Midbrain (tissue), 1 donor: Measurements from ENCODE around the gene PTPN20.
A peak's percentile ranks its signal among the peaks of the same experiment; 100 is the strongest.

ENCODE experiments used
- DNase-seq: peaks from one replicate; lab custom pipeline; 2025; lab: John Stamatoyannopoulos, UW

PTPN20 gene

GRCh38 chr10:47022311-47023131 is 111.3 kb downstream of the PTPN20 start:
- no peak for DNase-seq

- no peak for DNase-seq
Observed at GRCh38 chr10:47023237-47024045, 112.2 kb downstream of the PTPN20 start.

GRCh38 chr10:47024046-47024322 is 112.8 kb downstream of the PTPN20 start:
- DNase-seq, result no peak

- DNase-seq, result peak; percentile 65
Observed at GRCh38 chr10:47024399-47025252, 113.4 kb downstream of the PTPN20 start.

DNA sequence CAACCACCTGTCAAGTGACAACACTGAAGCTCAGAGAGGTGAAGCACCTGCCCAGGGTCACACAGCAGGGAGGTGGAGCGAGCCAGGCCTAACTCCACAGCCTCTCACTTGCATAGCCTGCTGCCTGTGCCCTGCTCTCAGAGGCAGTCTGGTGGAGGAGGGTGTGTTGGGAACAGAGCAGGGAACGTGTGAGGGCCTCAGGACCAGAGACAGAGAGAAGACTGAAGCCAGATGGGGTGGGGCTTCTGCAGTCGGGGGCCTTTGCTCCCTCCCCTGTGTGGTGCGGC is 114.0 kb downstream of the PTPN20 start:
- no peak for DNase-seq

DNA sequence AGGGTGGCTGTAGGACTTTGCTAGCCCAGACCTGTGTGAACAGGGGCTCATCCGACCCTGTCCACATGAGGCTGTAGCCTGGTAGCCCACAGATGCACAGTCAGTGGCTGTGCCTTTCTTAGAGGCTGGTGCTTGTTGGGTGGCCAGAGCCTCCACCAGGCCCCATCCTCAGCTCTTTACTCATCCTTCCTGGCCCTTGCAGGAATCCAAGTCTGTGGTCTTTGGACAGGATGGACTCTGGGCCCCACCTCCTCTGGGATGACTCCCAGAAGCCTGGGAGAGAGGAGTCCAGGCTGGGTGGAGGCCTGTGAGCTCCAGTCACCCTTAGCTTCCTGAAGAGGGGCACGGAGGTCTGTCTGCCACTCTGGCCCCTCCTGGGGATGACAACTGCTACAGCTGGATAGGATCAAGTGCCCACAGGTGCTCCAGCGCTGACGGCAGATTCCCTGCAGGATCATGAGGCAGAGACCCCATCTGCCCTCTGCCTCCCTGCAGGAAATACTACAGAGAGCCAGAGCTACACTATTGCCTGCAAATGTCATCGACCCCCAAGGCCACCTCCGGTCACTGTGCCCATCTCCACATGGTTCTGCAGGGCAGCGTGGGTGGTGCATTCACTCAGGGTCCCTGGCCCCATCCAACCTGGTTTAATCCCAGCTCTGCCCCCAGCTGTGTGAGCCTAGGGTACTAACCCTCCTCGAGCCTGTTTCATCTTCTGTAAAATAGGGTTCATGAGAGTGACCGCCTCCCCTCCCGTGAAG is 114.5 kb downstream of the PTPN20 start:
- DNase-seq, result no peak

- no peak for DNase-seq
Observed at GRCh38 chr10:47026301-47027107, 115.3 kb downstream of the PTPN20 start.

DNA sequence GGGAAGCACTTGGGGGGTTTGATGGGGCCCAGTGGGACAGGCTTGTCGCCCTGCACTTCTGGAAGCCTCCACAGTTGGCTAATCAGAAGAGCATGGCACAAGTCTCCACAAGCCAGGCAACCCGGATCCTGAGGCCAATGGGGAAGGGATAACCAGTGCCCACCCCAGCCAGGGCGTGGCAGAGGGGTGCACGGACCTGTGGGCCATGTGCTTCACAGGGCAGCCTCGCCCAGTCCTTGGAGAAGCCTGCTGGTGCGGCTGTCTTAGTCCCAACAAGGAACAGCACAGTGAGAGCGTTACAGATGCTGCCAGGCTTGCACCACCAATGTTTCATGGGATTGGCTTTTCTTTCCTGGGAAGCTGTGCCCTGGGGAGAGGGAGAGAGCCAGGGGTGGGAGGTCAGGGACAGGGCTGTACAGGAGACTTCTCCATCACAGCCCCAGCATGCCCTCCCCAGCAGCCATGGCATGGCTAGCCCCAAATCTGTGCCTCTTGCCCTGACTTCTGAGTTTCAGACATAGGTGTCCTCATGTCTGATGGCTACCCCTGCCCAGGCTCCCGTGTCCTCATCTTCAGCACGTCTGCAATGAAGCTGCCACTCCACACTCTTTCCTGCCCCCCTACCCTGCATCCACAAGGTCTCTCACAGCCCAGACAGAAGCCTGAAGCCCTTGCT is 116.0 kb downstream of the PTPN20 start:
- no peak for DNase-seq

GRCh38 chr10:47027784-47028260 is 116.6 kb downstream of the PTPN20 start:
- DNase-seq, result no peak

DNA sequence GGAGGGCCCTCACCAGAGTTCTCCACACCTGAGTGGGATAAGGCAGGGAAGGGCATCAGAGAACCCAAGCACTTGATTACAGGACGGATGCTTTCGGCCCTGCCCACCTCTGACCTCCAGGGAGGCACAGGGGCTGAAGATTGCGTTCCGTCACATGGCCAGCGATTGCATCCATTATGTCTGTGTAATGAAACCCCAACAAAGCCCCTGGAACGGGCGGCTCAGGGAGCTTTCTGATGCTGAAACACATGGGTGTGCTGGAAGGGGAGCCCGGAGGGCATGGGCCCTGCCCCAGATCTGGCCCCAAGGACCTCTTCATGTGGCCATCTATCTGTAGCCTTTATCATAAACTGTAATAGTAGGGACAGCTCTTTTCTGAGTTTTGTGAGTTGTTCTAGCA is 117.2 kb downstream of the PTPN20 start:
- no peak for DNase-seq

DNA sequence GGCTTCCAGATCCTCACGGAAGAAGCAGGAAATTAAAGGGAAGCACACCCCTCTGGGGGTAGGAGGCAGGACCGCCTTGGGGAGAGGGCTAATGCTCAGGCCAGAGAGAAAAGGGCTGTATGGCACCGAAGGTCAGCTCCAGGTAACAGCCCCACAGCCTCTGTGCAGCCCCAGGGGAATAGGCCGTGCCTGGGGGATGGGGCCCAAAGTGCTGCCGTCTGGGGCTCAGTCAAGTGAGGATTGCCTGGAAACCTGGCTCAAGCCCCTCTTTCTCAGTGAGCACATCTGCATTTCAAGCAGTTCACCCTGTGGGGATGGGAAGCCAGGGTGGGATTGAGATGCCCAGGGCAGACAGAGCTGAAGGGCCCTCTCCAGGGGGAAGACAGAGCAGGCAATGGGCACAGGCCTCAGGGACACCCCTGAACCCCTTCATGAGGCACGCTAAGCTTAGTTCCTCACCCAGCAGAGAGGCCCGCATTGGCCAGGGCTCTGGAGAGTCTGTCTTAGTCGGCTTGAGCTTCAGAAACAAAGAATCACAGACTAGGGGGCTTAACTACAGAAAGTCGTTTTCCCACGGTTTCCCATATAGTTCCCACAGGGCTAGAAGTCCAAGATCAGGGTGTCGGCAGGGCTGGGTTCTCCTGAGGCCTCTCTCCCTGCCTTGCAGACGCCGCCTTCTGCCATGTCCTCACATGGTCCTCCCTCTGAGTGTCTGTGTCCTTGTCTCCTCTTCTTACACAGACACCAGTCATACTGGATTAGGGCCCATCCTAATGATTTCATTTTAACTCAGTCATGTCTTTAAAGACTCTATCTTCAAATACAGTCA is 118.2 kb downstream of the PTPN20 start:
- no peak for DNase-seq

DNA sequence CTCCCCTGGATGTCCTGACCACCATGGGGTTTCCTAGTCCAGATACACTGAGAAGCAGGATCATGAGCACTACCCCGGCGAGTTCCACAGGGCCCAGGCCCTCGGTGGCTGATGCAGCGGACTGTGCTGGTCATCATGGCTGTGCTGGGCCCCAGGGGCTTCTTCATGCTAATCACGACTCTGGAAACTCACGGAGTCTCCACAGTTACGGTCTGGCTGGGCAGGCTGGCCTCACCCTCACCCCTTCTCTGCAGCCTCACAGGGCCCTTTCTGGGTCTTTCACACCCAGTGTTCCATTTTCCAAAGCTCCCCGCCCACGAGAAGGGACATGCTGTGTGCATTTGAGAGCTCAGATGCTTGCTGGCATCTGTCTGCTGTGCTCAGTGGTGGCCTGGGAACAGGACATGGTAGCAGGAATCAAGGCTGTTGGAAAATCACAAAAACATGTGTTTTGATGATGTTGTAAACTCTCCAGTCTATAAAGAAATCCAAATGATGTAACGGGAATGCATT is 119.0 kb downstream of the PTPN20 start:
- DNase-seq, result no peak

GRCh38 chr10:47031211-47031900 is 120.1 kb downstream of the PTPN20 start:
- DNase-seq, result no peak

DNA sequence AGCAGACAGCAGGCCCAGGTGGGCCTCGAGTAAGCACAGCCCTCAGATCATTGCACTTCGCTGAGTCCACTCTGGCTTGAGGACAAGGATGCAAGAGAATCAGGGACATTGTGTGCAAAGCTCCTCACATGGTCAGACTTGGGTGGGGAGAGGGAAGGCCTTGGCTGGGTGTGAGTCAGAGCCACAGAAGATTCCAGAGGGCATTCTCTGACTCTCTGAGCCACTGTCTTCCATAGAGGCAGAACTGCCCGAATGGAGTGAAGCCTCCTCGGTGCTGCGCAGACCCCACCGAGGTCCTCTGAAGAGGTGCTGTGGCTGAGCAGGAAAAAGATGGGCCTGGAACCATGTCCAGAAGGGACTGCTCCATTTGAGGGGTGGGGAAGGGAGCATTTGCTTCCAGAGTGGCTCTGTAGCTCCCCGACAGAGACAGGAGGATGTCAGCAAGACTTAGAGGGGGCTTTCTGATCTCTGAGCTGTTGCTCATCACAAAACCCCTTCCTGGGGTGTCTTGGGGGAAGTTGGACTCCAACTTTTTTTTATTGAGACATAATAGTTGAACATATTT is 120.8 kb downstream of the PTPN20 start:
- DNase-seq, result no peak

- DNase-seq, result no peak
Observed at GRCh38 chr10:47033081-47033480, 121.9 kb downstream of the PTPN20 start.

DNA sequence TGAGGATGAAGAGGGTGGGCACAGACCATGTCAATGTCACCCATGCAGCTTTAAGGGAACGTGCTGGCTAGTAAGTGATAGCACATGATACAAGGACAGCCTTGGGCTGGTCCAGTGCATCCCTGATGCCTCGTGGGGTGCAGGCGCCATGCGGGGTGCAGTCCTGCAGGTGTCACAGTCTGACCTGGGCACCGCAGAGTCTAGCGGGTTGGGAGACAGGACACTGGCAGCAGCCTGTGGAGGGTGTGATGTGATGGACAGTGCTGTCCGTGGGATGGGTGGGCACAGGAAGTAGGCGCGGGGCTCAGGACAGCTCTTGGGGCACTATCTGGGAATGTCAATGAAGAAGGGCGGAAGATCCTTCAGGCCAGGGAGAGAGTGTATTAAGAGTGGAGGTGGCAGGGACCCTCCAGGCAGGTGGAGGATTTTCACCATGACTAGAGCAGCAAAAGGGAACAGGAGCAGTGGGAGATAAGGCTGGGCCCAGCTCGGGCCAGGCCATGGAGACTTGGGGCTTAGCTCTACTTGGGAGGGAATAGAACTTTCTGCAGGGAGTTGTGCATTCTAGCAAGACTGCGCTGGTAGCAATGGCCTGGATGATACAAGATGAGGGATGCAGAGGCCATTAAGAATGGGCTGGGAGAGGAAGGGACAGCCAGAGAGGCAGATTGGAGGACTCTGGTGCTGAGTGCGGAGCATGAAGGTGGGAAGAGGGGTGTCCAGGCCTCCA is 122.5 kb downstream of the PTPN20 start:
- DNase-seq, result no peak

GRCh38 chr10:47034441-47035051 is 123.3 kb downstream of the PTPN20 start:
- DNase-seq, result no peak
